ENCODE measurements around the gene HOTAIR. TPM values are rescaled to one million over a fixed set of nuclear protein-coding genes. Genes with fewer than 3 reads are reported as not detected.

Gene HOTAIR
- total RNA-seq, 1 experiment from 2014 or later: not detected

- TF ChIP-seq, protein P1, sequence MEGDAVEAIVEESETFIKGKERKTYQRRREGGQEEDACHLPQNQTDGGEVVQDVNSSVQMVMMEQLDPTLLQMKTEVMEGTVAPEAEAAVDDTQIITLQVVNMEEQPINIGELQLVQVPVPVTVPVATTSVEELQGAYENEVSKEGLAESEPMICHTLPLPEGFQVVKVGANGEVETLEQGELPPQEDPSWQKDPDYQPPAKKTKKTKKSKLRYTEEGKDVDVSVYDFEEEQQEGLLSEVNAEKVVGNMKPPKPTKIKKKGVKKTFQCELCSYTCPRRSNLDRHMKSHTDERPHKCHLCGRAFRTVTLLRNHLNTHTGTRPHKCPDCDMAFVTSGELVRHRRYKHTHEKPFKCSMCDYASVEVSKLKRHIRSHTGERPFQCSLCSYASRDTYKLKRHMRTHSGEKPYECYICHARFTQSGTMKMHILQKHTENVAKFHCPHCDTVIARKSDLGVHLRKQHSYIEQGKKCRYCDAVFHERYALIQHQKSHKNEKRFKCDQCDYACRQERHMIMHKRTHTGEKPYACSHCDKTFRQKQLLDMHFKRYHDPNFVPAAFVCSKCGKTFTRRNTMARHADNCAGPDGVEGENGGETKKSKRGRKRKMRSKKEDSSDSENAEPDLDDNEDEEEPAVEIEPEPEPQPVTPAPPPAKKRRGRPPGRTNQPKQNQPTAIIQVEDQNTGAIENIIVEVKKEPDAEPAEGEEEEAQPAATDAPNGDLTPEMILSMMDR (IDR thresholded peaks at IDR 0.05): no peak
- TF ChIP-seq KAT7 (CRISPR knock-in tag; IDR thresholded peaks at IDR 0.05; ENCODE audit: borderline replicate concordance): no peak
- Mint-ChIP-seq H3K36me3 (no peaks in the 10 kb centered on the region), H3K4me1 (peaks cover 28% of the 10 kb centered on the region), H3K9me3 (no peaks in the 10 kb centered on the region), H3K27me3 (ENCODE audit: low read depth) (peaks cover 100% of the 10 kb centered on the region), H3K4me3 (no peak overlapping the region), H3K27ac (no peak overlapping the region)
- ATAC-seq: no peak
- POLR2A ChIA-PET: interaction anchor here (0.6 to 1.6 kb wide), 2 partner anchors 14 to 196 kb away, joined by 3 to 4 read pairs; partner anchors contain the start of gene HOXC13
- no peak for DNase-seq (ENCODE audit: low spot score)
- CTCF ChIA-PET: interaction anchor here (0.6 to 4.9 kb wide), 14 partner anchors 10 to 208 kb away, joined by 3 to 26 read pairs (median 6); partner anchors contain the start of genes HOXC10 and HOXC5
Observed at GRCh38 chr12:53951577-53952334, 23.0 kb downstream of the HOTAIR start.

DNA sequence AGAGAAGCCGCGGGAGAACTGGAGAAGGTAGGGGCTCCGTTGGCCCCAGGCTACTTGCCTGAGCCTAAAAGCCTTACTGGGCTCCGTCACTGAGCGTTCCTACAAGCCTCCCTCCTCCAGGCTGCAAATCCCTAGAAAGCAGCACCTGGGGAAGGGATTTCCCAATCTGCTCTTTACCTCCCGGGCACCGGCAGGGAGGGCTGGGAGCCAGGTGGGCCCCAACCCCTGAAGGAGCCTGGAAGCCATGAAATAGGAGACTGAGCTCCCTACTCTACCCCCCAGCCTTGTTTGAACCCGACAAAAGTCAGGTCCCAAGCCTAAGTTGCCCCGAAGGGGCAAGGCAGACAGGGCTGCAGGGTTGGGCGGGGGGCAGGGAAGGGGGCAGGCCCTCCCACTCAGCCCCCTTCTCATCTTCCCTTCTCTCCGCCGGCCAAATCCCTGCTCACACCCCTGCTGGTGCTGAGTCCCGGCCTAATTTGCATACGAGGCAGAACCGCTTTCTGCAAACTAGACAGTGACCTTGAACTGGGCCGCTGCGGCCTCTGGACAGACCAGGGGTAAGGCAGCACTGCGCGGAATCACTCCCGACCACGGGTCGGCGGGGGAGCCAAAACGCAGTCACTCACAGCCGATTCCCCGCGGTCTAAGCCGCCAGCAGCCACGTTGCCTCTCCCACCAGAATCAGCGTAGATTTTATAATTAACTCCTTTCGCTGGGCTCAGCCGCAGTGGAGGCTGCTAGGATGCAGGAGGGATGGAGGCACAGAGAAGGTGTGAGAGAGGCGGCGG lies 23.8 kb downstream of the HOTAIR start:
- Mint-ChIP-seq H3K27me3 (ENCODE audit: low read depth) (peaks cover 100% of the 10 kb centered on the region), H3K36me3 (no peaks in the 10 kb centered on the region), H3K9me3 (no peaks in the 10 kb centered on the region), H3K4me3 (no peak overlapping the region), H3K4me1 (peaks cover 26% of the 10 kb centered on the region), H3K27ac (no peak overlapping the region)
- no peak for TF ChIP-seq TEAD1 (CRISPR knock-in tag; IDR thresholded peaks at IDR 0.05)
- TF ChIP-seq SMAD3 (CRISPR knock-in tag; IDR thresholded peaks at IDR 0.05; ENCODE audit: borderline replicate concordance): no peak
- TF ChIP-seq, protein P2, sequence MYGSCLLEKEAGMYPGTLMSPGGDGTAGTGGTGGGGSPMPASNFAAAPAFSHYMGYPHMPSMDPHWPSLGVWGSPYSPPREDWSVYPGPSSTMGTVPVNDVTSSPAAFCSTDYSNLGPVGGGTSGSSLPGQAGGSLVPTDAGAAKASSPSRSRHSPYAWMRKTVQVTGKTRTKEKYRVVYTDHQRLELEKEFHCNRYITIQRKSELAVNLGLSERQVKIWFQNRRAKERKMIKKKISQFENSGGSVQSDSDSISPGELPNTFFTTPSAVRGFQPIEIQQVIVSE (CRISPR knock-in tag; IDR thresholded peaks at IDR 0.05; ENCODE audit: borderline replicate concordance): no peak
- TF ChIP-seq FOXP1 (CRISPR knock-in tag; IDR thresholded peaks at IDR 0.05; ENCODE audit: borderline replicate concordance): no peak
- TF ChIP-seq RORB (CRISPR knock-in tag; IDR thresholded peaks at IDR 0.05): no peak
- TF ChIP-seq NR3C1 (CRISPR knock-in tag; conservative IDR thresholded peaks at IDR 0.05; ENCODE audit: low read depth): no peak
- TF ChIP-seq ZBTB21 (CRISPR knock-in tag; IDR thresholded peaks at IDR 0.05; ENCODE audit: borderline replicate concordance): no peak
- TF ChIP-seq, protein P3, sequence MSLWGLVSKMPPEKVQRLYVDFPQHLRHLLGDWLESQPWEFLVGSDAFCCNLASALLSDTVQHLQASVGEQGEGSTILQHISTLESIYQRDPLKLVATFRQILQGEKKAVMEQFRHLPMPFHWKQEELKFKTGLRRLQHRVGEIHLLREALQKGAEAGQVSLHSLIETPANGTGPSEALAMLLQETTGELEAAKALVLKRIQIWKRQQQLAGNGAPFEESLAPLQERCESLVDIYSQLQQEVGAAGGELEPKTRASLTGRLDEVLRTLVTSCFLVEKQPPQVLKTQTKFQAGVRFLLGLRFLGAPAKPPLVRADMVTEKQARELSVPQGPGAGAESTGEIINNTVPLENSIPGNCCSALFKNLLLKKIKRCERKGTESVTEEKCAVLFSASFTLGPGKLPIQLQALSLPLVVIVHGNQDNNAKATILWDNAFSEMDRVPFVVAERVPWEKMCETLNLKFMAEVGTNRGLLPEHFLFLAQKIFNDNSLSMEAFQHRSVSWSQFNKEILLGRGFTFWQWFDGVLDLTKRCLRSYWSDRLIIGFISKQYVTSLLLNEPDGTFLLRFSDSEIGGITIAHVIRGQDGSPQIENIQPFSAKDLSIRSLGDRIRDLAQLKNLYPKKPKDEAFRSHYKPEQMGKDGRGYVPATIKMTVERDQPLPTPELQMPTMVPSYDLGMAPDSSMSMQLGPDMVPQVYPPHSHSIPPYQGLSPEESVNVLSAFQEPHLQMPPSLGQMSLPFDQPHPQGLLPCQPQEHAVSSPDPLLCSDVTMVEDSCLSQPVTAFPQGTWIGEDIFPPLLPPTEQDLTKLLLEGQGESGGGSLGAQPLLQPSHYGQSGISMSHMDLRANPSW (CRISPR knock-in tag; conservative IDR thresholded peaks at IDR 0.05; ENCODE audit: low read depth): no peak
- TF ChIP-seq, protein P4, sequence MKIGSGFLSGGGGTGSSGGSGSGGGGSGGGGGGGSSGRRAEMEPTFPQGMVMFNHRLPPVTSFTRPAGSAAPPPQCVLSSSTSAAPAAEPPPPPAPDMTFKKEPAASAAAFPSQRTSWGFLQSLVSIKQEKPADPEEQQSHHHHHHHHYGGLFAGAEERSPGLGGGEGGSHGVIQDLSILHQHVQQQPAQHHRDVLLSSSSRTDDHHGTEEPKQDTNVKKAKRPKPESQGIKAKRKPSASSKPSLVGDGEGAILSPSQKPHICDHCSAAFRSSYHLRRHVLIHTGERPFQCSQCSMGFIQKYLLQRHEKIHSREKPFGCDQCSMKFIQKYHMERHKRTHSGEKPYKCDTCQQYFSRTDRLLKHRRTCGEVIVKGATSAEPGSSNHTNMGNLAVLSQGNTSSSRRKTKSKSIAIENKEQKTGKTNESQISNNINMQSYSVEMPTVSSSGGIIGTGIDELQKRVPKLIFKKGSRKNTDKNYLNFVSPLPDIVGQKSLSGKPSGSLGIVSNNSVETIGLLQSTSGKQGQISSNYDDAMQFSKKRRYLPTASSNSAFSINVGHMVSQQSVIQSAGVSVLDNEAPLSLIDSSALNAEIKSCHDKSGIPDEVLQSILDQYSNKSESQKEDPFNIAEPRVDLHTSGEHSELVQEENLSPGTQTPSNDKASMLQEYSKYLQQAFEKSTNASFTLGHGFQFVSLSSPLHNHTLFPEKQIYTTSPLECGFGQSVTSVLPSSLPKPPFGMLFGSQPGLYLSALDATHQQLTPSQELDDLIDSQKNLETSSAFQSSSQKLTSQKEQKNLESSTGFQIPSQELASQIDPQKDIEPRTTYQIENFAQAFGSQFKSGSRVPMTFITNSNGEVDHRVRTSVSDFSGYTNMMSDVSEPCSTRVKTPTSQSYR (CRISPR knock-in tag; IDR thresholded peaks at IDR 0.05): no peak
- TF ChIP-seq, protein P5, sequence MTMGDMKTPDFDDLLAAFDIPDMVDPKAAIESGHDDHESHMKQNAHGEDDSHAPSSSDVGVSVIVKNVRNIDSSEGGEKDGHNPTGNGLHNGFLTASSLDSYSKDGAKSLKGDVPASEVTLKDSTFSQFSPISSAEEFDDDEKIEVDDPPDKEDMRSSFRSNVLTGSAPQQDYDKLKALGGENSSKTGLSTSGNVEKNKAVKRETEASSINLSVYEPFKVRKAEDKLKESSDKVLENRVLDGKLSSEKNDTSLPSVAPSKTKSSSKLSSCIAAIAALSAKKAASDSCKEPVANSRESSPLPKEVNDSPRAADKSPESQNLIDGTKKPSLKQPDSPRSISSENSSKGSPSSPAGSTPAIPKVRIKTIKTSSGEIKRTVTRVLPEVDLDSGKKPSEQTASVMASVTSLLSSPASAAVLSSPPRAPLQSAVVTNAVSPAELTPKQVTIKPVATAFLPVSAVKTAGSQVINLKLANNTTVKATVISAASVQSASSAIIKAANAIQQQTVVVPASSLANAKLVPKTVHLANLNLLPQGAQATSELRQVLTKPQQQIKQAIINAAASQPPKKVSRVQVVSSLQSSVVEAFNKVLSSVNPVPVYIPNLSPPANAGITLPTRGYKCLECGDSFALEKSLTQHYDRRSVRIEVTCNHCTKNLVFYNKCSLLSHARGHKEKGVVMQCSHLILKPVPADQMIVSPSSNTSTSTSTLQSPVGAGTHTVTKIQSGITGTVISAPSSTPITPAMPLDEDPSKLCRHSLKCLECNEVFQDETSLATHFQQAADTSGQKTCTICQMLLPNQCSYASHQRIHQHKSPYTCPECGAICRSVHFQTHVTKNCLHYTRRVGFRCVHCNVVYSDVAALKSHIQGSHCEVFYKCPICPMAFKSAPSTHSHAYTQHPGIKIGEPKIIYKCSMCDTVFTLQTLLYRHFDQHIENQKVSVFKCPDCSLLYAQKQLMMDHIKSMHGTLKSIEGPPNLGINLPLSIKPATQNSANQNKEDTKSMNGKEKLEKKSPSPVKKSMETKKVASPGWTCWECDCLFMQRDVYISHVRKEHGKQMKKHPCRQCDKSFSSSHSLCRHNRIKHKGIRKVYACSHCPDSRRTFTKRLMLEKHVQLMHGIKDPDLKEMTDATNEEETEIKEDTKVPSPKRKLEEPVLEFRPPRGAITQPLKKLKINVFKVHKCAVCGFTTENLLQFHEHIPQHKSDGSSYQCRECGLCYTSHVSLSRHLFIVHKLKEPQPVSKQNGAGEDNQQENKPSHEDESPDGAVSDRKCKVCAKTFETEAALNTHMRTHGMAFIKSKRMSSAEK (CRISPR knock-in tag; IDR thresholded peaks at IDR 0.05; ENCODE audit: borderline replicate concordance): no peak
- TF ChIP-seq ZNF416 (CRISPR knock-in tag; IDR thresholded peaks at IDR 0.05): no peak
- TF ChIP-seq JAZF1 (CRISPR knock-in tag; IDR thresholded peaks at IDR 0.05): no peak
- no peak for TF ChIP-seq CREB1 (CRISPR knock-in tag; IDR thresholded peaks at IDR 0.05)
- ATAC-seq (no peak), DNase-seq (ENCODE audit: low spot score) (no peak)
- CTCF ChIA-PET: interaction anchor here (0.6 to 4.9 kb wide), 9 partner anchors 11 to 205 kb away, joined by 3 to 26 read pairs (median 10); partner anchors contain the start of genes HOXC10 and HOXC5
- POLR2A ChIA-PET: interaction anchor here (1.6 kb wide), 1 partner anchor 13 kb away, joined by 4 read pairs; the partner anchor contains the start of gene HOXC13

Measured in WTC11 (cell line).